ENCODE measurements around the gene MRNIP. TPM values are rescaled to one million over a fixed set of nuclear protein-coding genes. Genes with fewer than 3 reads are reported as not detected.
"Not testable (repeated sequence)": the region's sequence is repeated elsewhere in the genome, so short reads cannot be mapped to it uniquely, and the experiment has no call there.

Gene MRNIP
- total RNA-seq, 1 donor from 2014 or later = 26.3 TPM

- DNase-seq (ENCODE audit: extremely low read depth, low read depth, low spot score) = no peak
These were observed 13.6 kb upstream of the MRNIP start for GRCh38 chr5:179872055-179872827.

GRCh38 chr5:179871533-179871932 is 12.9 kb upstream of the MRNIP start:
- not testable (repeated sequence) for DNase-seq (ENCODE audit: extremely low read depth, low read depth, low spot score)

- no peak for DNase-seq (ENCODE audit: extremely low read depth, low read depth, low spot score)
These were observed 12.3 kb upstream of the MRNIP start for GRCh38 chr5:179870952-179871351.

GRCh38 chr5:179870403-179870903 is 11.8 kb upstream of the MRNIP start:
- DNase-seq (ENCODE audit: extremely low read depth, low read depth, low spot score) = no peak

GRCh38 chr5:179869641-179870402 is 11.2 kb upstream of the MRNIP start:
- DNase-seq (ENCODE audit: extremely low read depth, low read depth, low spot score) = no peak

GRCh38 chr5:179869101-179869500 is 10.5 kb upstream of the MRNIP start:
- DNase-seq (ENCODE audit: extremely low read depth, low read depth, low spot score) = no peak

- DNase-seq (ENCODE audit: extremely low read depth, low read depth, low spot score) = no peak
These were observed 9.9 kb upstream of the MRNIP start for GRCh38 chr5:179868541-179868940.

- DNase-seq (ENCODE audit: extremely low read depth, low read depth, low spot score) = no peak
These were observed 8.9 kb upstream of the MRNIP start for GRCh38 chr5:179867476-179867875.

GRCh38 chr5:179867079-179867465 is 8.5 kb upstream of the MRNIP start:
- DNase-seq (ENCODE audit: extremely low read depth, low read depth, low spot score) = no peak

GRCh38 chr5:179866241-179867078 is 7.8 kb upstream of the MRNIP start:
- DNase-seq (ENCODE audit: extremely low read depth, low read depth, low spot score) = no peak

GRCh38 chr5:179865491-179866240 is 7.0 kb upstream of the MRNIP start:
- DNase-seq (ENCODE audit: extremely low read depth, low read depth, low spot score) = no peak

- no peak for DNase-seq (ENCODE audit: extremely low read depth, low read depth, low spot score)
These were observed 6.1 kb upstream of the MRNIP start for GRCh38 chr5:179864686-179865085.

- no peak for DNase-seq (ENCODE audit: extremely low read depth, low read depth, low spot score)
These were observed 5.0 kb upstream of the MRNIP start for GRCh38 chr5:179863449-179864085.

- DNase-seq (ENCODE audit: extremely low read depth, low read depth, low spot score) = no peak
These were observed 4.3 kb upstream of the MRNIP start for GRCh38 chr5:179862891-179863290.

- no peak for DNase-seq (ENCODE audit: extremely low read depth, low read depth, low spot score)
These were observed 3.7 kb upstream of the MRNIP start for GRCh38 chr5:179862296-179862695.

- DNase-seq (ENCODE audit: extremely low read depth, low read depth, low spot score) = no peak
These were observed 1.7 kb upstream of the MRNIP start for GRCh38 chr5:179860301-179860700.

GRCh38 chr5:179858241-179858585 is 404 bp downstream of the MRNIP start:
- DNase-seq (ENCODE audit: extremely low read depth, low read depth, low spot score) = no peak

- no peak for DNase-seq (ENCODE audit: extremely low read depth, low read depth, low spot score)
These were observed 4.3 kb downstream of the MRNIP start for GRCh38 chr5:179854356-179854755.

GRCh38 chr5:179852993-179853547 is 5.5 kb downstream of the MRNIP start:
- no peak for DNase-seq (ENCODE audit: extremely low read depth, low read depth, low spot score)

GRCh38 chr5:179841621-179842020 is 17.0 kb downstream of the MRNIP start:
- DNase-seq (ENCODE audit: extremely low read depth, low read depth, low spot score) = no peak
